Effector memory CD4-positive, alpha-beta T cell (primary cell): ENCODE results near the gene CITED2.

ENCODE experiments used
- DNase-seq, 3 donors: peaks; one replicate each; pipeline ENCODE4 v3.0.0-alpha.2; 2020
- H3K27ac ChIP-seq: 2 replicates; pipeline ENCODE4 v1.7.0; 2013; ENCODE audit warnings: mild to moderate bottlenecking, low read length, moderate library complexity; ENCODE audit not compliant: insufficient read depth, poor library complexity, severe bottlenecking
- H3K27me3 ChIP-seq: replicated peaks from 2 replicates; pipeline ENCODE4 v1.7.0; 2013; ENCODE audit warnings: mild to moderate bottlenecking, low read length; ENCODE audit not compliant: insufficient read depth, control insufficient read depth, poor library complexity, severe bottlenecking
- H3K36me3 ChIP-seq: 2 replicates; pipeline ENCODE4 v1.7.0; 2013; ENCODE audit warnings: mild to moderate bottlenecking, low read length, moderate library complexity; ENCODE audit not compliant: control insufficient read depth, insufficient read depth
- H3K4me1 ChIP-seq: 2 replicates; pipeline ENCODE4 v1.7.0; 2013; ENCODE audit warnings: low read length, mild to moderate bottlenecking; ENCODE audit not compliant: control insufficient read depth, insufficient read depth, poor library complexity, severe bottlenecking
- H3K4me3 ChIP-seq: 2 replicates; pipeline ENCODE4 v1.7.0; 2013; ENCODE audit warnings: low read length, low read depth, mild to moderate bottlenecking; ENCODE audit not compliant: insufficient read depth, poor library complexity, severe bottlenecking
- H3K9me3 ChIP-seq: 2 replicates; pipeline ENCODE4 v1.7.0; 2013; ENCODE audit warnings: mild to moderate bottlenecking, low read length, moderate library complexity; ENCODE audit not compliant: control insufficient read depth

The CITED2 gene

GRCh38 chr6:139334806-139335446, 39.5 kb downstream of the CITED2 start:
- Histone ChIP-seq H3K36me3 (no peaks in the 10 kb centered on the region), H3K4me3 (no peak overlapping the region), H3K27ac (no peak overlapping the region), H3K9me3 (no peaks in the 10 kb centered on the region), H3K4me1 (no peaks in the 10 kb centered on the region), H3K27me3 (no peaks in the 10 kb centered on the region)
- no peak for DNase-seq

GRCh38 chr6:139330826-139331500, 43.5 kb downstream of the CITED2 start:
- Histone ChIP-seq H3K27ac (no peak overlapping the region), H3K27me3 (no peaks in the 10 kb centered on the region), H3K36me3 (no peaks in the 10 kb centered on the region), H3K4me3 (no peak overlapping the region), H3K9me3 (no peaks in the 10 kb centered on the region), H3K4me1 (no peaks in the 10 kb centered on the region)
- DNase-seq: no peak

- Histone ChIP-seq H3K9me3 (no peaks in the 10 kb centered on the region), H3K27me3 (no peaks in the 10 kb centered on the region), H3K4me3 (no peak overlapping the region), H3K4me1 (no peaks in the 10 kb centered on the region), H3K36me3 (no peaks in the 10 kb centered on the region), H3K27ac (no peak overlapping the region)
- no peak for DNase-seq
Observed at GRCh38 chr6:139330306-139330705, 44.1 kb downstream of the CITED2 start.

- no peaks in the 10 kb centered on the region for H3K9me3 ChIP-seq
- no peak overlapping the region for H3K4me3 ChIP-seq
- no peak for DNase-seq
- no peak overlapping the region for H3K27ac ChIP-seq
- H3K36me3 ChIP-seq: no peaks in the 10 kb centered on the region
- H3K27me3 ChIP-seq: no peaks in the 10 kb centered on the region
- peaks cover 2% of the 10 kb centered on the region for H3K4me1 ChIP-seq
Observed at GRCh38 chr6:139329224-139329623, 45.2 kb downstream of the CITED2 start.

GRCh38 chr6:139327038-139327437, 47.4 kb downstream of the CITED2 start:
- Histone ChIP-seq H3K27me3 (no peaks in the 10 kb centered on the region), H3K27ac (no peak overlapping the region), H3K9me3 (no peaks in the 10 kb centered on the region), H3K36me3 (no peaks in the 10 kb centered on the region), H3K4me3 (no peak overlapping the region), H3K4me1 (peaks cover 12% of the 10 kb centered on the region)
- DNase-seq: no peak

GRCh38 chr6:139325686-139326085, 48.8 kb downstream of the CITED2 start:
- peaks cover 12% of the 10 kb centered on the region for H3K4me1 ChIP-seq
- no peak for DNase-seq
- no peak overlapping the region for H3K4me3 ChIP-seq
- no peak overlapping the region for H3K27ac ChIP-seq
- H3K27me3 ChIP-seq: no peaks in the 10 kb centered on the region
- H3K9me3 ChIP-seq: no peaks in the 10 kb centered on the region
- no peaks in the 10 kb centered on the region for H3K36me3 ChIP-seq

- DNase-seq: no peak
- no peak overlapping the region for H3K4me3 ChIP-seq
- H3K36me3 ChIP-seq: no peaks in the 10 kb centered on the region
- no peaks in the 10 kb centered on the region for H3K9me3 ChIP-seq
- H3K27me3 ChIP-seq: no peaks in the 10 kb centered on the region
- peaks cover 12% of the 10 kb centered on the region for H3K4me1 ChIP-seq
- no peak overlapping the region for H3K27ac ChIP-seq
Observed at GRCh38 chr6:139325125-139325524, 49.3 kb downstream of the CITED2 start.

GRCh38 chr6:139324301-139324555, 50.2 kb downstream of the CITED2 start:
- H3K27ac ChIP-seq: peak overlapping the region; percentile 91
- H3K36me3 ChIP-seq: no peaks in the 10 kb centered on the region
- peaks cover 12% of the 10 kb centered on the region for H3K4me1 ChIP-seq
- H3K4me3 ChIP-seq: no peak overlapping the region
- DNase-seq: no peak
- no peaks in the 10 kb centered on the region for H3K27me3 ChIP-seq
- no peaks in the 10 kb centered on the region for H3K9me3 ChIP-seq

GRCh38 chr6:139323511-139324300, 50.7 kb downstream of the CITED2 start:
- peak overlapping the region; percentile 91 for H3K27ac ChIP-seq

More at GRCh38 chr6:139323511-139324300, 50.7 kb downstream of the CITED2 start:
- DNase-seq: peak; percentile 63 to 74 (median 67)
- no peaks in the 10 kb centered on the region for H3K9me3 ChIP-seq
- no peaks in the 10 kb centered on the region for H3K27me3 ChIP-seq
- no peaks in the 10 kb centered on the region for H3K36me3 ChIP-seq
- peaks cover 12% of the 10 kb centered on the region for H3K4me1 ChIP-seq
- peak overlapping the region; percentile 38 for H3K4me3 ChIP-seq
